Transverse colon (tissue), 4 donors: Measurements from ENCODE around the gene FCHSD2. TPM values are rescaled to one million over a fixed set of nuclear protein-coding genes. Genes with fewer than 3 reads are reported as not detected.

Experiments
- DNase-seq: peaks from one replicate; pipeline ENCODE4 v3.0.0-alpha.2; 2019
- H3K27ac ChIP-seq, 4 donors: fragments of 200-600 bp; sonication (generic); 2 replicates each; pipeline ENCODE4 v1.5.1; 2016 to 2018; ENCODE audit warnings: inconsistent platforms in 4 of 4
- H3K27me3 ChIP-seq: fragments of 200-600 bp; sonication (generic); 2 replicates; pipeline ENCODE4 v1.5.1; 2017; ENCODE audit warnings: inconsistent platforms
- H3K36me3 ChIP-seq, 4 donors: fragments of 200-600 bp; sonication (generic); 2 replicates each; pipeline ENCODE4 v1.5.1; 2017 to 2019; ENCODE audit warnings: inconsistent platforms in 4 of 4
- H3K4me1 ChIP-seq, 4 donors: fragments of 200-600 bp; sonication (generic); 2 replicates each; pipeline ENCODE4 v1.5.1; 2017 to 2020; ENCODE audit warnings: inconsistent platforms in 4 of 4
- H3K4me3 ChIP-seq, 4 donors: fragments of 200-600 bp; sonication (generic); 1 replicate in 1 of 4; 2 replicates in 3 of 4; pipeline versions ENCODE4 v1.5.1 to v1.6.1; 2017 to 2019; ENCODE audit warnings: inconsistent platforms in 4 of 4
- H3K9me3 ChIP-seq, 2 donors: fragments of 200-600 bp; sonication (generic); 2 replicates each; pipeline ENCODE4 v1.5.1; 2017 to 2019; ENCODE audit warnings: inconsistent platforms in 2 of 2
- EP300 ChIP-seq: sonication (generic); formaldehyde crosslinking; IDR thresholded peaks from one replicate; pipeline ENCODE4 v1.6.1; 2017; ENCODE audit warnings: antibody characterized with exemption, low read depth
- POLR2A ChIP-seq: fragments of 450-650 bp; IDR thresholded peaks from one replicate; pipeline ENCODE4 v1.6.1; 2016; ENCODE audit warnings: antibody characterized with exemption, mild to moderate bottlenecking, moderate library complexity
- POLR2AphosphoS5 ChIP-seq, 3 donors: sonication (generic); formaldehyde crosslinking; IDR thresholded peaks; one replicate each; pipeline ENCODE4 v1.6.1; 2016; ENCODE audit warnings: antibody characterized with exemption in 3 of 3
- WGBS, 2 donors: methylation state at CpG; one replicate each; pipeline ENCODE4 v1.1.5; 2018; ENCODE audit warnings: low coverage in 1 of 2; 5-methylcytosine and 5-hydroxymethylcytosine counted together
- in situ Hi-C, 4 donors: fragments of 200-750 bp; cut with MboI; loops; one replicate each; pipeline versions ENCODE4 v1.15.0 to v1.15.1; 2017; ENCODE audit warnings: low sequenced_read_pairs in 3 of 4, low pct_ligation_motif_present in 1 of 4, low pct_unique_long_range_greater_than_20kb in 1 of 4
- intact Hi-C: fragments of 100-400 bp; cut with DNase I; formaldehyde crosslinking; loops from one replicate; pipeline ENCODE4 v1.15.1; 2023; ENCODE audit warnings: low total_unique reads
- total RNA-seq, 4 donors: library from RNA; depleted of rRNA; stranded (reverse); fragments of >200 nt; gene quantifications; one replicate each; pipeline ENCODE4 v1.1.0, GENCODE V29; 2016
- TF ChIP-seq, protein P1 (sequence below), 5 experiments: fragments of 200-600 bp in 3 of 5; fragments of 450-650 bp in 2 of 5; sonication (generic) in 3 of 5; IDR thresholded peaks; 1 replicate in 2 of 5; 2 replicates in 3 of 5; pipeline ENCODE4 v1.5.1; 2016 to 2017; ENCODE audit warnings: antibody characterized with exemption in 5 of 5, inconsistent platforms in 3 of 5, mild to moderate bottlenecking in 2 of 5, moderate library complexity in 1 of 5

FCHSD2 gene
- total RNA-seq, 4 donors from 2014 or later = 9.1 to 15.9 (median 15.0) TPM

DNA sequence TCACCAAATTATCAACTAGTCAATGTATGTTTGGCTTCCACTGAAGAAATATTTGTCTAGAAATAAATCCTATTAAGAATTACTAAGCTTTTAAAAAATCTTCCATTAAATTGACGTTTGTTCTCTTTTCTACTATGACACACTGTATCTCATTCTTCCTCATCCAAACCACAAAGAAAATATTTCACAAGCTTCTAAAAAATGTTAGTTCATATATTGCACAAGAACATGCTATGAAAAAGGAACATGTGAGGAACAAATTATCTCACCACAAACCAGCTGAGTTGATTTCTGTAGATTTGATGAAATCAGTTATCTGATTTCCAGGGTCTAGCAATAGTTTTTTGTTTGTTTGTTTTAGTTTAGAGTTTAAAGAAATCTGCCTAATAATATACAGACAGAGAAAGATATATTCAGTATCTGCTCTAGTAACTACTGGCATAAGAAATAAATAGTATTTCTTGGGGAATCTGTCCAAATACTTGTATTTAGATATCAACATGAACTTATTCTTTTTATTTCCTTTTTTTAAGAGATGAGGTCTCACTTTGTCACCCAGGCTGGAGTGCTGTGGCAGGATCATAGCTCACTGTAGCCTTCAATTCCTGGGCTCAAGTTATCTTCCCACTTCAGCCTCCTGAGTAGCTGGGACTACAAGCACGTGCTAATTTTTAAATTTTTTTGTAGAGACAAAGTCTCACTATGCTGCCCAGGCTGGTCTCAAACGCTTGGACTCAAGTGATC, 166.2 kb downstream of the FCHSD2 start:
- intact Hi-C loops (loop anchor here (5.0 kb wide), 1 partner anchor 251 kb away; no protein-coding TSS in a partner anchor), in situ Hi-C loops (no loop called here)
- TF ChIP-seq EP300 (no peak), POLR2AphosphoS5 (IDR thresholded peaks at IDR 0.05) (peak in 2 of 3 donors; percentile 9 to 11), POLR2A (no peak)
- TF ChIP-seq, protein P1, sequence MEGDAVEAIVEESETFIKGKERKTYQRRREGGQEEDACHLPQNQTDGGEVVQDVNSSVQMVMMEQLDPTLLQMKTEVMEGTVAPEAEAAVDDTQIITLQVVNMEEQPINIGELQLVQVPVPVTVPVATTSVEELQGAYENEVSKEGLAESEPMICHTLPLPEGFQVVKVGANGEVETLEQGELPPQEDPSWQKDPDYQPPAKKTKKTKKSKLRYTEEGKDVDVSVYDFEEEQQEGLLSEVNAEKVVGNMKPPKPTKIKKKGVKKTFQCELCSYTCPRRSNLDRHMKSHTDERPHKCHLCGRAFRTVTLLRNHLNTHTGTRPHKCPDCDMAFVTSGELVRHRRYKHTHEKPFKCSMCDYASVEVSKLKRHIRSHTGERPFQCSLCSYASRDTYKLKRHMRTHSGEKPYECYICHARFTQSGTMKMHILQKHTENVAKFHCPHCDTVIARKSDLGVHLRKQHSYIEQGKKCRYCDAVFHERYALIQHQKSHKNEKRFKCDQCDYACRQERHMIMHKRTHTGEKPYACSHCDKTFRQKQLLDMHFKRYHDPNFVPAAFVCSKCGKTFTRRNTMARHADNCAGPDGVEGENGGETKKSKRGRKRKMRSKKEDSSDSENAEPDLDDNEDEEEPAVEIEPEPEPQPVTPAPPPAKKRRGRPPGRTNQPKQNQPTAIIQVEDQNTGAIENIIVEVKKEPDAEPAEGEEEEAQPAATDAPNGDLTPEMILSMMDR (IDR thresholded peaks at IDR 0.05) = no peak
- Histone ChIP-seq H3K27me3 (no peaks in the 10 kb centered on the region), H3K4me1 (peaks cover 0 to 22% (median 6%) of the 10 kb centered on the region in 4 donors), H3K27ac (peak overlapping the region; percentile 3 to 60 (median 36)), H3K9me3 (no peaks in the 10 kb centered on the region), H3K36me3 (peaks cover 0 to 4% (median 0%) of the 10 kb centered on the region in 4 donors), H3K4me3 (no peak overlapping the region)
- WGBS, 2 donors = 43 to 73% methylated on average over 2 to 3 of the region's 3 CpGs
- DNase-seq = no peak

DNA sequence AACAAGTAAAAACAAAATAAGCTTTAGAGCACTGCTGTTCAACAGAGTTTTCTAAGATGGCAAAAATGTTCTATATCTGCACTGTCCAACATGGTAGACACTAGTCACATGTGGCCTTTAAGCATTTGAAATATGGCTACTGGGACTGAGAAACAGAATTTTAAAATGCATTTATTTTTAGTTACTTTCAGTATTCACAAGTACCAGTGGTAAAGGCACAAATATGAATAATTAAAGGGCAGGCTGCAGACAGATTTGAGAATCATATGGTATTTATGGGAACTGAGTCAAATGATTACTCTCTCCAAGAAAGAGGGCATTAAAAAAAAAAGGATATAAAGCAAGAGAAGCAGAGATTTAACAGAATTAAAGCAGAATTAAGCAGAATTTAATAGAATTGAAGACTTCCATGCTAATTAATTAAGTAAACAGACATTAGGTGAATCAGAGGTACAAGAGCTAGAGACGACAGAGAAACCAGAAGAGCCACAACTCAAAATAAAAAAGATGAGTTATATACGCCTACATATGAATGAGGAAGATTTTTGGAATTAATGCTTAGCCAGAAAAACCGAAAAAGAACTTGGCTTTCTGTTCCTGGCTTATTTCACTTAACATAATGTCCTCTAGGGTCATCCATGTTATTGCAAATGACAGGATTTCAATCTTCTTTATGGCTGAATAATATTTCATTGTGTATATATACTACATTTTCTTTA, 167.5 kb downstream of the FCHSD2 start:
- no peak for TF ChIP-seq EP300
- no peak for TF ChIP-seq POLR2A
- TF ChIP-seq, protein P1 (IDR thresholded peaks at IDR 0.05) = no peak
- no peak for TF ChIP-seq POLR2AphosphoS5 (IDR thresholded peaks at IDR 0.05)
- no peaks in the 10 kb centered on the region for H3K27me3 ChIP-seq
- 78 to 86% methylated on average over 3 of the region's 3 CpGs for WGBS, 2 donors
- DNase-seq = no peak
- intact Hi-C loops = loop anchor here (5.0 kb wide), 1 partner anchor 253 kb away; no protein-coding TSS in a partner anchor
- peaks cover 0 to 22% (median 6%) of the 10 kb centered on the region in 4 donors for H3K4me1 ChIP-seq
- in situ Hi-C loops = no loop called here
- peak overlapping the region in 1 of 4 donors; percentile 32 for H3K27ac ChIP-seq
- no peak overlapping the region for H3K4me3 ChIP-seq
- H3K9me3 ChIP-seq = no peaks in the 10 kb centered on the region
- H3K36me3 ChIP-seq = peaks cover 0 to 4% (median 0%) of the 10 kb centered on the region in 4 donors

DNA sequence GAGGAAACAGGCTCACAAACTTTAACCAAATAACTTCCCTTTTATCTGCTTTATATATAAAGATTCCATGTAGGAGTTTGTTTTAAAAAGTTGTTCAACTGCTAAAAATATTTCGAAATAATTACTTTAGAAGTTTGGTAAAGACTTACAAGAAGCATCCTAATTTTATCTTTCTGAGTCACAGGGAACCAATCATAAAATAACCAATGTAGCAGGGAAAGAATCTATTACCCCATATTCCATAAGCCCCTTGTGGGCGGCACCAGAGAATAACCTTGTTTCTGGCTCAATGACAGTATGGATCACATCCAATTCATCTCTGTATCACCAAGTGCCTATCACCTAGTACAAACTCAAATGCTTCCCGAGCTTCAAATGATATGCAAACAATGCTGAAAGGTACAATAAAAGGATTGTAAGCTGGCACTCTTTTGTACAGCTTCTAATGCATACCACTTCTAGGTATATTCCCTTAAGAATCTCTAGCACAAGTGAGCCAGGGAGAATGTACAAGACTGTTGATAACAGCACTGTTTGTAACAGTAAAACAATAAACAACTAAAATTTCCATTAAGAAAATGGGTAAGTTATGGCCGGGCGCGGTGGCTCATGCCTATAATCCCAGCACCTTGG, 169.5 kb downstream of the FCHSD2 start:
- Histone ChIP-seq H3K27ac (peak overlapping the region in 2 of 4 donors; percentile 13 to 33), H3K4me1 (peaks cover 0 to 22% (median 6%) of the 10 kb centered on the region in 4 donors), H3K9me3 (no peaks in the 10 kb centered on the region), H3K36me3 (no peaks in the 10 kb centered on the region), H3K27me3 (no peaks in the 10 kb centered on the region), H3K4me3 (no peak overlapping the region)
- TF ChIP-seq POLR2A (no peak), POLR2AphosphoS5 (IDR thresholded peaks at IDR 0.05) (no peak), EP300 (no peak)
- TF ChIP-seq, protein P1 (IDR thresholded peaks at IDR 0.05) = no peak
- in situ Hi-C loops (no loop called here), intact Hi-C loops (no loop called here)
- peak; percentile 25 for DNase-seq
- 58 to 70% methylated on average over 6 of the region's 6 CpGs for WGBS, 2 donors
